CD4-positive, CD25-positive, alpha-beta regulatory T cell (primary cell): ENCODE measurements around the gene FGD5. TPM values are rescaled to one million over a fixed set of nuclear protein-coding genes. Genes with fewer than 3 reads are reported as not detected.
A peak's percentile ranks its signal among the peaks of the same experiment; 100 is the strongest.

ENCODE experiments used
- ATAC-seq, 2 donors: fragments of 150-1000 bp; cut with Tn5 transposase; one replicate each; pipeline ENCODE4 v1.10.0; 2021; ENCODE audit warnings: low read depth in 2 of 2, moderate number of reproducible peaks in 2 of 2, moderate library complexity in 1 of 2
- DNase-seq, 3 donors: peaks; one replicate each; pipeline versions ENCODE4 v3.0.0 to v3.0.0-alpha.2; 2012 to 2022; ENCODE audit warnings: mixed read lengths in 1 of 3
- H3K27ac ChIP-seq: one replicate; pipeline ENCODE4 v1.7.0; 2013; ENCODE audit warnings: mild to moderate bottlenecking, low read length; ENCODE audit not compliant: insufficient read depth, poor library complexity, severe bottlenecking
- H3K27me3 ChIP-seq: one replicate; pipeline ENCODE4 v1.7.0; 2013; ENCODE audit warnings: low read length; ENCODE audit not compliant: control insufficient read depth, insufficient read depth
- H3K36me3 ChIP-seq: one replicate; pipeline ENCODE4 v1.7.0; 2013; ENCODE audit warnings: mild to moderate bottlenecking, low read length, moderate library complexity; ENCODE audit not compliant: control insufficient read depth, insufficient read depth
- H3K4me1 ChIP-seq: 2 replicates; pipeline ENCODE4 v1.7.0; 2013; ENCODE audit warnings: mild to moderate bottlenecking, low read length; ENCODE audit not compliant: insufficient read depth, control insufficient read depth, poor library complexity, severe bottlenecking
- H3K4me3 ChIP-seq: one replicate; pipeline ENCODE4 v1.7.0; 2013; ENCODE audit warnings: low read depth, mild to moderate bottlenecking, low read length, moderate library complexity
- H3K9me3 ChIP-seq, 2 experiments: 1 replicate in 1 of 2; 2 replicates in 1 of 2; pipeline ENCODE4 v1.7.0; 2013; ENCODE audit warnings: low read length in 2 of 2, mild to moderate bottlenecking in 1 of 2, moderate library complexity in 1 of 2; ENCODE audit not compliant: control insufficient read depth in 2 of 2
- H3K27ac Mint-ChIP-seq, 3 donors: one replicate each; pipeline ENCODE4 v1.8.0; 2020 to 2022; ENCODE audit warnings: mild to moderate bottlenecking in 3 of 3, mixed read lengths in 3 of 3, moderate library complexity in 2 of 3
- H3K27me3 Mint-ChIP-seq: one replicate; pipeline ENCODE4 v1.8.0; 2022; ENCODE audit warnings: mild to moderate bottlenecking, mixed read lengths
- H3K36me3 Mint-ChIP-seq: one replicate; pipeline ENCODE4 v1.8.0; 2020; ENCODE audit warnings: mixed read lengths
- H3K4me1 Mint-ChIP-seq, 4 donors: one replicate each; pipeline ENCODE4 v1.8.0; 2020 to 2022; ENCODE audit warnings: mixed read lengths in 4 of 4, mild to moderate bottlenecking in 1 of 4
- H3K4me3 Mint-ChIP-seq, 4 donors: one replicate each; pipeline ENCODE4 v1.8.0; 2020 to 2022; ENCODE audit warnings: mild to moderate bottlenecking in 4 of 4, mixed read lengths in 4 of 4, moderate library complexity in 3 of 4
- H3K9me3 Mint-ChIP-seq, 7 donors: one replicate each; pipeline ENCODE4 v1.8.0; 2020 to 2022; ENCODE audit warnings: mixed read lengths in 7 of 7, mild to moderate bottlenecking in 3 of 7, moderate library complexity in 2 of 7
- polyA plus RNA-seq, 4 donors: library from polyadenylated mRNA; unstranded; fragments of 300-500 nt; fragmentation: Illumina TruSeq; gene quantifications; one replicate each; pipeline ENCODE4 v1.2.3, GENCODE V29; 2021
- total RNA-seq: library from RNA; stranded (reverse); gene quantifications from one replicate; pipeline ENCODE4 v1.2.3, GENCODE V29; 2022

Gene FGD5
- total and polyA plus RNA-seq, 5 donors from 2014 or later, result 0.13 to 0.79 TPM; not detected in 3

DNA sequence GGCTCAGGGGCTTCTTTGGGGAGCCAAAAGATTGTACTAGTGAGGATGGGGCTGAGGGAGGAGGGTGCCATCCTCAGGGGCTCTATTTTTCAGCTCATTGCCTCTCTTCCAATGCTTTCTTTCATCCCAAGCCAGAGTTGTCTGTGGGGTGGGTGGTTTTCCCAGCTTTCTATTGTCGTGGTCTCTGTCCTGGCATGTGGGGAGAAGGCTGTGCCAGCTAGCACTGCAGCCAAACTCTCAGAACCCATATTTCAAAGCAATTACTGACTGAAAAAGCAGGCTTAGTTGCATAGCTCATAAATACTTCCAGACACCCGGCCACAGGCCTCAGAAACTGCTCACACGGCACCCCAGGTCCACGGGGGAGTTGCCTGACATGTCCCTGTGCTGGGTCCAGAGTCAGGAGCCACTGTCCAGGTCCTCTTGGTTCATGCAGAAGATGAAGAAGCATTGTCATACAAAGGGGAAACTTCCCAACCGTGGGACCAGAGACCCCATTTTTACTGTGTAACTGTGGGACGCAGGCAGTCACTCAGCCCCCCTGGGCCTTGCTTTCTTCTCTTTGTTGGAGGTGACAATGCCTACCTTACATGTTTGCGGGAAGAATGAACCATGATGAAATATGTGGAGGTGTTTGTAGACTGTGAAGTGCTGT, 27.6 kb downstream of the FGD5 start:
- DNase-seq (no peak), ATAC-seq (no peak)
- H3K9me3 Mint-ChIP-seq, result peaks cover 0 to 4% (median 0%) of the 10 kb centered on the region in 7 donors
- no peaks in the 10 kb centered on the region for H3K27me3 ChIP-seq
- H3K4me3 ChIP-seq, result no peak overlapping the region
- H3K4me1 ChIP-seq, result no peaks in the 10 kb centered on the region
- no peak overlapping the region for H3K27ac Mint-ChIP-seq
- no peaks in the 10 kb centered on the region for H3K36me3 ChIP-seq
- H3K4me1 Mint-ChIP-seq, result no peaks in the 10 kb centered on the region
- H3K9me3 ChIP-seq, result no peaks in the 10 kb centered on the region
- H3K27ac ChIP-seq, result no peak overlapping the region
- H3K36me3 Mint-ChIP-seq, result no peaks in the 10 kb centered on the region
- H3K4me3 Mint-ChIP-seq, result no peak overlapping the region
- H3K27me3 Mint-ChIP-seq, result peaks cover 16% of the 10 kb centered on the region

DNA sequence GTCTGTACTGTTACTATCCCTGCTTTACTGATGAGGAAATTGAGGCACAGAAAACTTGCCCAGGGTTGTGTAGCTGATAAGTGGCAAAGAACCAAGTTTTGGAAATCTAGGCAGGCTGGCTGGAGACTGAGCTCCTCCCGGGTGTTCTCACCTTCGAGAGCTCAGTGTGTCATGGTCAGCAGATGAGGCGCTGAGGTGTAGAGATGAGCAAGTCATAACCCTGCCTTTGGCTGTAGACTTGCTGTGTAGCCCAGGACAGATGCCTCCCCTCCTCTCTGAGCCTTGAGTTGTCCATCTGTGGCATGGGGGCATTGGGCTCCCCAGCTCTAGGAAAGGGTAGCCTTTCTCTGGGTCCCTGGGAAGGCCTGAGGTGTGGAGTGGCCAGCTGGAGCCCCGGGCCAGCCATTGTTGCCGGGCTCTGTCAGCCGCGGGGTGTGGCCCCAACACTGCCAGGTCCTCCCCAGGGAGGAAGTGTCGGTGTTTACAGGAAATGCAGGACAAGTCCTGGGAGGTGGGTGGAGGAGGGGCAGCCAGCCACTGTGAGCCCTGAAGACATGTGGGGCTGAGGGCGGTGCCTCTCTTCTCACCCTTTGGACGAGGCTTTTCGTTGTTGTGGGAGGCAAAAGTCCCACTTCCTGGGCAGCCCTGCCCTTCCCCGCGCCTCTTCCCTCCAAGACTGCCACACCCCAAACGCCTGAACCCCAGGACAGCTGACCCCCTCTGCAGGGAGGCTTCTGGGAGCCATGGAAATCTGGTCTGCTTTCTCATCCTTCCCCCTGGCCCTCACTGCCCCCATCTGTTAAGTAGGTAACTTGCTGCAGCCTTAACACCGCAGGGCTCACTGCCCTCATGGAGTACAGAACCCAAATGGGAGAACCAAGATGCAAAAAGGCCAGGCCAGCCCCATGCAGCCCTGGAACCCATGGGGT, 29.1 kb downstream of the FGD5 start:
- Histone ChIP-seq H3K4me1 (no peaks in the 10 kb centered on the region), H3K27me3 (no peaks in the 10 kb centered on the region), H3K27ac (no peak overlapping the region), H3K9me3 (peaks cover 0 to 5% of the 10 kb centered on the region in 2 experiments), H3K36me3 (no peaks in the 10 kb centered on the region), H3K4me3 (no peak overlapping the region)
- ATAC-seq (no peak), DNase-seq (peak in 1 of 3 donors; percentile 2)
- H3K4me1 Mint-ChIP-seq, result no peaks in the 10 kb centered on the region
- peaks cover 20% of the 10 kb centered on the region for H3K27me3 Mint-ChIP-seq
- H3K9me3 Mint-ChIP-seq, result peaks cover 0 to 4% (median 3%) of the 10 kb centered on the region in 7 donors
- no peaks in the 10 kb centered on the region for H3K36me3 Mint-ChIP-seq
- H3K27ac Mint-ChIP-seq, result no peak overlapping the region
- H3K4me3 Mint-ChIP-seq, result no peak overlapping the region

DNA sequence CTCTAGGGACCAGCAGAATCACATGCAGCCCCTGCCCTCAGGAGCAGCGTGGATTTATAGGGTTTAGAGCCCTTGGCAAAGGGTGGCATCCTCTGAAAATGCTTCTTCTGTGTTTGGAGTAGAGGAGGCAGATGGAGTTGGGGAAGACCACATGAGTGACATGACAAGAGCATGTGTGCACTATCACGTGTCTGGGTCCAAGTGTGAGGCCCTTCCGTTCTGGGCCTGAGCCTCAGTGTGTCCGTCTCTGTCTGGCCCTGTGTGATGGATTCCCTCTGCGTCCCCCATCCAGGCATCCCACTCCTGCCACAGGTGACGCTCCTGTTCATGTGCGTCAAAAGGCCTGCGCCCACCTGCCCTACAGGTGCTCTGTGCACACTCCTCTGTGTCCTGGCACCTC, 30.1 kb downstream of the FGD5 start:
- no peaks in the 10 kb centered on the region for H3K36me3 ChIP-seq
- no peak overlapping the region for H3K27ac ChIP-seq
- H3K9me3 ChIP-seq, result peaks cover 0 to 5% of the 10 kb centered on the region in 2 experiments
- no peak overlapping the region for H3K27ac Mint-ChIP-seq
- ATAC-seq (no peak), DNase-seq (no peak)
- no peak overlapping the region for H3K4me3 Mint-ChIP-seq
- H3K9me3 Mint-ChIP-seq, result peaks cover 0 to 4% (median 3%) of the 10 kb centered on the region in 7 donors
- no peaks in the 10 kb centered on the region for H3K27me3 ChIP-seq
- H3K4me1 Mint-ChIP-seq, result no peaks in the 10 kb centered on the region
- H3K27me3 Mint-ChIP-seq, result peaks cover 20% of the 10 kb centered on the region
- no peaks in the 10 kb centered on the region for H3K4me1 ChIP-seq
- no peak overlapping the region for H3K4me3 ChIP-seq
- no peaks in the 10 kb centered on the region for H3K36me3 Mint-ChIP-seq

DNA sequence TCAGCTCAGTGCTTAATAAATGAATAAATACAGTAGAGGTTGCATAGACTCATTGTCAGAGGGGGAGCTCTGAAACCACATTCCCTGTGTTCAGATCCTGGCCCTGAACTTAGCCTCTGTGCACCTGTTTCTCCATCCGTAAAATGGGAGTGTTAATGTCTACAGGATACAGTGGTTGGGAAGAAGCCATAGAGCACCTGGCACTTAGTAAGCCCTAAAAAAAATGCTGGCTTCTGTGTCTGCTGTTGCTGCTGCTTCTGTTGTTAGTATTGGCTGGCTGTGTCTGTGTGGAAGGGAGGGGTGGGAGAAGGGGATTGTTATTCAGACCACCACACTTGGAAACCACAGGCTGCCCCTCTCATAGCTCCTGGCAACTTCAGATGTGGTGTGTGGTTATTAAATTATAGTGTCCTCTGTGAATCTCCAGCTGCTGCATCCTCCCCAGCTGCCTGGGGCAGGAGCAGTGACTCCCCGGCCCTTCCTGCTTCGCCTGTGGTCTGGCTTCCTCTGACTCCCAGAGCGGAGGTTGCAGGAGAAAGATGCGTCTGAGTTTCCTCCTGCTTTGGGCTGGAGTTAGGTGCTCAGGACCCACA, 31.0 kb downstream of the FGD5 start:
- no peak overlapping the region for H3K4me3 ChIP-seq
- Mint-ChIP-seq H3K9me3 (peaks cover 0 to 4% (median 3%) of the 10 kb centered on the region in 7 donors), H3K27ac (no peak overlapping the region), H3K4me3 (no peak overlapping the region), H3K4me1 (no peaks in the 10 kb centered on the region), H3K36me3 (no peaks in the 10 kb centered on the region), H3K27me3 (peaks cover 21% of the 10 kb centered on the region)
- no peak overlapping the region for H3K27ac ChIP-seq
- no peaks in the 10 kb centered on the region for H3K4me1 ChIP-seq
- ATAC-seq, result no peak
- DNase-seq, result no peak
- H3K36me3 ChIP-seq, result no peaks in the 10 kb centered on the region
- no peaks in the 10 kb centered on the region for H3K27me3 ChIP-seq
- peaks cover 0 to 5% of the 10 kb centered on the region in 2 experiments for H3K9me3 ChIP-seq

DNA sequence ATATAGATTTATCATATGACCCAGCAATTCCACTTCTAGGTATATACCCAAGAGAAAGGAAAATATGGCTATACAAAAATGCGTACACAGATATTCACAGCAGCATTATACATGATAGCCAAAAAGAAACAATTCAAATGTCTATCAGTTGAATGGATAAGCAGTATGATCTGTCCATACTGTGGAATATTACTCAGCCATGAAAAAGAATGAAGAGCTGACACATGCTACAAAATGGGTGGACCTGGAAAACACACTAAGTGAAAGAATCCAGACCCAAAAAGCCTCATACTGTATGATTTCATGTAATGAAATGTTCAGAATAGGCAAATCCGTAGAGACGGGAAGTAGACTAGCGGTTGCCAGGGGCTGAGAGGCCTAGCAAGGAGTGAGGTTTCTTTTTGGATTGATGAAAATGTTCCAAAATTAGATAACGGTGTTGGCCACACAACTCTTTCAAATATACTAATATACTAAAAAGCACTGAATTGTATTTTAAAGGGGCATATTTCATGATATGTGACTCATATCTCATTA, 33.4 kb downstream of the FGD5 start:
- no peak overlapping the region for H3K4me3 Mint-ChIP-seq
- peaks cover 39% of the 10 kb centered on the region for H3K27me3 Mint-ChIP-seq
- Histone ChIP-seq H3K27me3 (no peaks in the 10 kb centered on the region), H3K36me3 (no peaks in the 10 kb centered on the region), H3K4me1 (no peaks in the 10 kb centered on the region), H3K27ac (no peak overlapping the region), H3K4me3 (no peak overlapping the region), H3K9me3 (peaks cover 0 to 5% of the 10 kb centered on the region in 2 experiments)
- H3K9me3 Mint-ChIP-seq, result peaks cover 0 to 4% (median 3%) of the 10 kb centered on the region in 7 donors
- no peak overlapping the region for H3K27ac Mint-ChIP-seq
- no peak for DNase-seq
- no peaks in the 10 kb centered on the region for H3K4me1 Mint-ChIP-seq
- H3K36me3 Mint-ChIP-seq, result no peaks in the 10 kb centered on the region
- ATAC-seq, result no peak

DNA sequence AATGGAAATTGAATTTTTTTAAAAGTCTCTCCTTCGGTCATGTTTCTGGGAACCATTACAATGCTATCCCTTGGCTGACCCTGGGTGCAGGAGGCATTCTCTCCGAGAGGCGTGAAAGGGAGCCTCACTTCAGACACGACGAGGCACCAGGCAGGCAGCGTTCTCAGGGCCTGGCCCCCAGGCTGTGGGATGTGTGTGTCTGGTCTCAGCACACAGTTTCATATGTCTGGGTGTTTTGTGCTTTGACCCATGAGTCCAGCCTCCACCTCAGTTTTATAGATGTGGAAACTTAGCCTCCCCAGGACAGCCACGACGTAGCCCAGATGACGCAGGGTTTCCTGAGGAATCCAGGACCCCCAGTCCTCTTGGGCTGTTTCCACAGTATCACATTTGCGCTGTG, 34.0 kb downstream of the FGD5 start:
- Histone ChIP-seq H3K9me3 (peaks cover 0 to 5% of the 10 kb centered on the region in 2 experiments), H3K27ac (no peak overlapping the region), H3K4me1 (no peaks in the 10 kb centered on the region), H3K4me3 (no peak overlapping the region), H3K27me3 (no peaks in the 10 kb centered on the region), H3K36me3 (no peaks in the 10 kb centered on the region)
- DNase-seq (no peak), ATAC-seq (no peak)
- peaks cover 0 to 4% (median 3%) of the 10 kb centered on the region in 7 donors for H3K9me3 Mint-ChIP-seq
- H3K27me3 Mint-ChIP-seq, result peaks cover 41% of the 10 kb centered on the region
- no peak overlapping the region for H3K27ac Mint-ChIP-seq
- H3K4me3 Mint-ChIP-seq, result no peak overlapping the region
- no peaks in the 10 kb centered on the region for H3K4me1 Mint-ChIP-seq
- H3K36me3 Mint-ChIP-seq, result no peaks in the 10 kb centered on the region

DNA sequence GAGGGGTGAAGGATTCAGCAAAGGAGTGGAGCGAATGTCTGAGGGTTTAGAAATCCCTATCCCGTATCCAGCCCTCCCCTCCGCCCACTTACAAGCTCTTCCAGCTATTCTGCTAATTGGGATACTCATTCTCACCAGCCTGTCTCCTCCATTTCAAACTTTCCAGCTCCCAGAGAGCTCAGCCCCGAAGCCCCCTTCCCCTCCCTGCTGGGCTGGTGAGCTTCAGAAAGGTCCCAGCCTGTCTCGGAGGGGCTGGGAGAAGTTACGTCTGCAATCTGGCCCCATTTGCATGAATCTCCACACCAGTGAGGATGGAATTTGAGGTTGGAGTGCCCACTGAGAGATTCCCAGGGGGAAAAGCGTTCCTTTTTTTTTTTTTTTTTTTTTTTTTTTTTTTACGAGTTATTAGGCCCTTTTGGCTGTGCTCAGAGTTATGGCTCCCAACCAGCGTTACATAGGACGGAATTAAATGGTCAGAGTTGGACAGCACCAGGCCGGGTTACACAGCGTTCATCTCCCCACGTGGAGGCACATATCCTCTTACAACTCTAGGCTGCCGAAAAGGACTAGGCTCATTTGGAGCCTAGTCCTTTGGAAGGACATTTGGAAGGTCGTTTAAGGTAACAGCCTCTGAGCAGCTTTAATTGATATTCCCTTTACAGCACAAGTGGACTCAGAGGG, 34.6 kb downstream of the FGD5 start:
- Mint-ChIP-seq H3K36me3 (no peaks in the 10 kb centered on the region), H3K4me3 (no peak overlapping the region), H3K27me3 (peaks cover 48% of the 10 kb centered on the region), H3K4me1 (no peaks in the 10 kb centered on the region), H3K27ac (peak overlapping the region in 1 of 3 donors; percentile 67), H3K9me3 (peaks cover 0 to 4% (median 3%) of the 10 kb centered on the region in 7 donors)
- Histone ChIP-seq H3K27ac (no peak overlapping the region), H3K4me1 (no peaks in the 10 kb centered on the region), H3K9me3 (peaks cover 0 to 5% of the 10 kb centered on the region in 2 experiments), H3K27me3 (no peaks in the 10 kb centered on the region), H3K4me3 (no peak overlapping the region), H3K36me3 (no peaks in the 10 kb centered on the region)
- ATAC-seq (no peak), DNase-seq (no peak)
